NCI-H226 (cell line): ENCODE measurements around the gene CYLD.

Experiments used
- DNase-seq: peaks from one replicate; pipeline ENCODE4 v3.0.0-alpha.2; 2015

CYLD gene

DNA sequence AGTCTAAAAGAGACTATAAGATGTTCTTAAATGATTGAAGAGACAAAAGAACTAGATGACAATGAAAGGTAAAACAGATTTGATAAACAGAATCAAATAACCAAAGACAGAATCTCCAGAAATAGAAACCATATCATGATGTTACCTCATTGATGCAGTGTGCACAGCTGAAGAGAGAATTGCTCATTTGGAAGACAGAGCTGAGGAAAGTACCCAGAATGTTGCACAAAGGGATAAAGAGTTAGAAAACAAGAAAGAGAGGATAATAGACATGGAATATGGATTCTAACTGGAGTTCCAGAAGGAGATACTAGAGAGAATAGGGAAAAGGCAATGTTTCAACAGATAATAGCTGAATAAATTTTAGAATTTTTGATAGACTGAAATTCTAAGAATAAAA is 47.9 kb downstream of the CYLD start:
- no peak for DNase-seq

DNA sequence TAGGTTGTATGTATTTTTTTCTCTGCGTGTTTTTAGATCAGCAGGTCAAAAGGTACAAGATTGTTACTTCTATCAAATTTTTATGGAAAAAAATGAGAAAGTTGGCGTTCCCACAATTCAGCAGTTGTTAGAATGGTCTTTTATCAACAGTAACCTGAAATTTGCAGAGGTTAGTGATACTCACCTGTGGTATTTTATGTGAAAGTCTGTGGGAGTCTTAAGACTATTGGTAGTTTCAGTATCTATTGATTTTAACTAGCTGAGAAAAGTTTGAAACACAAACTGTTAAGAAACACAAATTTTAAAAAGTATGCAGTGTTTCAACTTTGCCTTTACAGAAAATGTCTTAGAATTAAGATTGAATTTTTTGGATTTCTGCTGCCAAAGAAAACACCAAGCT is 49.6 kb downstream of the CYLD start:
- DNase-seq = no peak

DNA sequence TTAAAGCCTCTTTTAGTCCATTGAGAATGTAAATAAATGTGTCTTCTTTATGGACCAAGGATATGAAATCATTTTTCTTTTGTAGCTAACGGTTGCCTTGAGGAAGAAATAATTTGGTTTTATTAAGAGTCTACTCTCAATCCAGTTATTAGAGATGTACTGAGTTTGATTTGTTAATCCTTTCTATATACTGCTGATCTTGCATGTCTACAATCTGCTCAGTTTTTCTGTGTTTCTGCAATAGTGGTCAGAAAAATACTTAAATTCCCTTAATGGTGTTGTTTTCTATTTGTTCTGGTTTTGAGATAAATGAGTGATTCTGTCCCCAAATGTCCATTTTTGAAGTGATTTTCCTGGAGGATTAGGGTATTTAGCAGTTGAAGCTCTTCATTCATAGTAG is 54.9 kb downstream of the CYLD start:
- no peak for DNase-seq

DNA sequence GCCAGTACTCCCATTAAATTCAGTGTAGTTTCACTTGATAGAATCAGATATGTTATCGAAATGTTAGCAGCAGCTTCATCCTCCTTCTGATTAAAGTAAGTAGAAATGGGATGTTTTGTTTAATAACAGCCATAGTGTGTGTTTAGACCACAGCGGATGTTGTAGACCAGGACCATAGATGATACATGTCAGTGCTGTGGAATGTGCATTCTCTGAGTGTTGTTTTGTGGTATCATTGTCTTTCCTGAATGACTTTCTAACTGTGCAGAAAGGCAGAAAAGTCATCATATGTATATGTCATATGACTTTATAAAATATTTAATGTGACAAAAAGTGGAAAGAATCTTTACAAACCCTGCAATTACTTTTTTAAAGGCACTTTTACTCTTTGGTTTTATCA is 55.6 kb downstream of the CYLD start:
- no peak for DNase-seq

DNA sequence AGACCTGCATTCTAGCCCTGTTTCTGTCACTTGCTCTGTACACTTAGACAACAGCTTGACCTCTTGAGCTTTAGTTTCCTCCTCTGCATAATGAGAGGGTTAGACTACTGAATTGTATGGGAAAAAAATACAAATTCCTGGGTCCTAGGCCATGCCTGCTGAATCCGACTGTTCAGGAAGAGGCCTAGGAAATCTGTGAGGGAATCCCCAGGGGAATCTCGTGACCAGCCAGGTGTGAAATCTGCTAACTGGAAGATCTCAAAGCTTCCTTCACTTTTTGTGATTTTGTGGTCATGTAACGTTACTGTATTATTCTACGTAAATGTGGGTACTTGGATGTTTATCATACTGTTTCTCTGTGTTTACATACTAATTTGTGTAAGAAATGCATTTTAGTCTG is 58.2 kb downstream of the CYLD start:
- DNase-seq = no peak

- no peak for DNase-seq
Measured at GRCh38 chr16:50801036-50801435, 59.1 kb downstream of the CYLD start.

GRCh38 chr16:50802000-50802399 is 60.1 kb downstream of the CYLD start:
- no peak for DNase-seq

DNA sequence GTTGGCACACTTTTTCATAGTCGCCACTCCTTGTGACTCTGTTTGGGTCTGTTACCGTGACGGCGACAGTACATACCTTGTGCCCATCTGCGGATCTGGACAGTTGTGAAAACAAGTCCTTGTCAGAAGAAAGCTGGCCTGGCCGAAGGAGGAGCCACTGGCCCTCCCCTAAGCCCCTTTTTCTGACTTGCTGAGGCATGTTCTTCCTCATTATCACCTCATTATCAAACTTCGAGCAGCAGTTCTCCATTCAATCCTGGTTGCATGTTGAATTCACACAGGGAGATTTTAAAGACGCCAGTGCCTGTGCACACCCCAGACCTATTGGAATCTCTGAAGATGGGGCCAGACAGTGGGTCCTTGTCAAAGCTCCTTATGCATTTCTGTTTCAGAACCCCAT is 61.1 kb downstream of the CYLD start:
- DNase-seq = no peak

DNA sequence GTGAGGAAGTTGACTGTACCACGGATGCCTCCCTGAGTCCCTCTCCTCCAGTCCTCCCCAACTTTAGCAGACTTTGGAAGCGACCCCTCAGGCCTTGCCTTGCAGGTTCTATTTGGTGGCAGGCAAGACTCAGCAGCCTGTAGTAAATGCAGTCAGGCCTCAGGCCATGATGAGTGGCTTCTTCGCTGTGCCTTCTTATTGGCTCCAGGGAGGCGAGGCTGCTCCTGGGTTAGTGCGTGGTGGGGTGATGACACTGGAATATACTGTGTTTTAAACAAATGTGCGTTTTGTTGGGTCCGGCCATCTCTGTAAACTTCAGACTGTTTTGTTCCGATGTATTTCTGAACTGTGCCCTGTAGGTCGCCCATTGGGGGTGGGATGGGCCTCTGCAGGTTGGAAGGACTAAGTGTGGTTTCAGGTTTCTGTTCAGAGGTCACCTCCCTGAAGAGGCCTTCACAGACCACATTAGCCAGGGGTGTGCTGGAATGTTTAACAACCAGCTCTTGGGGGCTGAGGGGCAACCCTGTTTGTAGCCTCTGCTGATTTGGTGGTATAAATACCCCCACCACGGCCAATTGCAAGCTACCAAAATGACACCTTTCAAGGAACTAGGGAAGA is 62.5 kb downstream of the CYLD start:
- DNase-seq = no peak

DNA sequence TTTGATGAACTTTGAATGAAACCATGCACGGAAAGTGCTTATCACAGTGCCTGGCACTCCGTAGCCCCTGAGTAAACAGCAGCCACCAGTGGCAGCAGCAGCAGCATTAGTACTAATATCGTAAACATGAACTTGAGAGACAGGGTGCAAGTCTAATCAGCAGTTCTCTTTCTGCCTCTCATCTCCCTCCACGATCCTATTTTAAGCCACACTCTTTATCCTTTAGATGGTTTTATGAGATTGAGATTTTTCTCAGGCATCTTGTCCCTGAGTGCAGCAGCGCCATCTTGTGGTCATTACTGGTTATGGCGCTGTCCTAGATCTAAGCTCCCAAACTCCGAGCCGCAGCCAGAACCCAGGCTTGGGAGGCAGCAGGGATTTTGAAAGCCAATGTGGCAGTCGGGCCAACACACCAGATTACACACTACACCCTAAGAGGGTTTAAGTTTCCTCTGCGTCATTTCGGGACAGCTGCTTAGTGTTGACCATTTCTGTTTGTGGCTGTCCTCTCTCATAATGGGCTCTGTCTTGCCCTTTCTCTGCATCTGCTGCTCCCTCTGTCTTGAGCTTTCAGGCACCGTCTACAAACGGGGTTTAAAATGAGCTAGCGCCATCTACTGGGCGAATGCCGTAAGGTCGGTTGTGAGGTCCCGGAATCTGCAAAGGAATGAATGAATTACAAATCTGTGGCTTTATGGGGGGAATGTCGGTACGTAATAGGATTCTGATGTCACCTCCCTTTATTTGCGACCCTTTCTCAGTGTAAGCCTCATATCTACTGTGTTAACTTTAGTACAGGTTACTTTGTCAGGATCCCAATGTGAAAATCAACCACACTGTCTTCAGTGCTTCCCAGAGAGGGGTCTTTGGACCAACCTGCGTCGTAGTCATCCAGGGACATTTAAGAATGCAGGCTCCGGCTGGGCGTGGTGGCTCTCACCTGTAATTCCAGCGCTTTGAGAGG is 64.5 kb downstream of the CYLD start:
- DNase-seq = peak; percentile 53

GRCh38 chr16:50808929-50809538 is 67.1 kb downstream of the CYLD start:
- no peak for DNase-seq

DNA sequence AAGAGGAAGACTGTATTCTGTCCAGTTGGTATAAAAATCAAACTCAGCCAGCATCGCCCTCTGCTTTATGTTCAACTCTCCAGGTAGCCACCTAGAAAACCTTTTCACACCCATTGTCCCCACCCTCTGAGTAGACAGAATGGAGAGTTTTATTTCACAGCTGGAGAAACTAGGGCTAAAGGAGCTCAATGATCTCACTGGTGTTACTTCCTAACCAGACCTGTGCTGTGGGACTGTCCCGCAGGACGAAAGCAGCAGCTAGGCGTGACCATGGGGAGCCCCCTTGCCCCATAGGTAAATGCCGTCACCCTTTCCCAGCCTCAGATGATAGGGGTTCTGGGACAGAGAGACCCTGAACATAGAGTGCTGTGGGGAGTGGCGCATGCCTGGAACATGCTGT is 67.7 kb downstream of the CYLD start:
- no peak for DNase-seq

DNA sequence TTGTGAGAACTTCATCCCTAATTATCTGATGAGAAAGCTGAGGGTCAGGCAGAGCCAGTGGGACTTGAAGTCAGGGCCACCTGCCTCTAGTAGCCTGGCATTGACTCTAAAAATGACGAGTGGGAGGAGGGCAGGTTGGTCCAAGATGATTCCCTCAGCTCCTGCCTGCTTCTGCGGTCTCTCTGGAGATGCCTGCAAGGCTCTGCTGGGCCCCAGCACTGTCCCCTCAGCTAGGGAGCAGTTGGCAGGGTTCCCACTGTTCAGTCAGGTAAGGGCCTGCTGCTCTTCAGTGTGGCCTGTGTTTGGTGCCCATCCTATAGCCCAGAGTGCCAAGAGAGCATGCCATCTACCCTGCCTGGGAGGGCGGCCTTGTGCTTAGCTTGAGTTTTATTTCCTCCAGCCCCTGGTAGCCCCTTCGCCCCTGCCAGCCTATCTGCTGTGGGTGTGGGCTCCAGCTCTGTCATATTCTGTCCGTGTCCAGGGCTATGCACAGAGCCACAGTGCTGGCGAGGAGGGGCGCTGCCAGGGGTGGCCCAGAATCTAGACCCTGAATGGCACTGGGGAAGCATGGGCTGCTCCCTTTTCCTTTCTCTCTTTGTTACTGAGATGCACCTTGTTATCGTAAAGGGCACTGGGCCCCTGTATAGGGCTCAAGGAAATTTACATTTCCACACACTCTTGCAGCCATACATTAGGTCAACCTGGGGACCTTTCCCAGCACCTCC is 68.5 kb downstream of the CYLD start:
- DNase-seq = no peak

- no peak for DNase-seq
Measured at GRCh38 chr16:50812046-50812445, 70.2 kb downstream of the CYLD start.

DNA sequence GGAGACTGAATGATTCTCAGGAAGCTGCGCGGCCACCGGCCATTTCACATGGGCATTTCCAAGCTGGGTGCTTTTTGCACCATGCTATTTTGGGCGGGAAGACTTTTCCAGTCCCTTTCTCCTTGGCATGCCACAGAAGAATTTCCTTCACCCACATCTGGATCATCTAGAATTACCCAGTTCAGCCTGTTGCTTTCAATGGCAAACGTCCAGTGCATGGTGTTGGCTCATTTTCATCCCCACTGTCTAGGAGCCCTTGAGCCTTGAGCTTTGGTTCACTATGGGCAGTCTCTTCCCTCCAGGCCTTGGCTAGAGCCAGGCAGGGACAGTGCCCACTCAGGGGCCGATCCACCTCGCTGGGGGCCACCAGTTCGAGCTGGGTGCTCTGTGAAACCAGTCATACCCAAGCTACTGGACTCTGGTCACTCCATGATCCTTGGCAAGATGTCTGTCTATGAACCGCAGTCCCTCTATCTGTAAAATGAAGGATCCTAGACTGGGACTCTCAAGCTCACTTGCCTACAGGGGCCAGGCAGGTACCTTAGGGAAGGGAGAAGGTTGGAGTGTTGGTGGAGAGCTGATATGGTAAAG is 71.1 kb downstream of the CYLD start:
- no peak for DNase-seq

DNA sequence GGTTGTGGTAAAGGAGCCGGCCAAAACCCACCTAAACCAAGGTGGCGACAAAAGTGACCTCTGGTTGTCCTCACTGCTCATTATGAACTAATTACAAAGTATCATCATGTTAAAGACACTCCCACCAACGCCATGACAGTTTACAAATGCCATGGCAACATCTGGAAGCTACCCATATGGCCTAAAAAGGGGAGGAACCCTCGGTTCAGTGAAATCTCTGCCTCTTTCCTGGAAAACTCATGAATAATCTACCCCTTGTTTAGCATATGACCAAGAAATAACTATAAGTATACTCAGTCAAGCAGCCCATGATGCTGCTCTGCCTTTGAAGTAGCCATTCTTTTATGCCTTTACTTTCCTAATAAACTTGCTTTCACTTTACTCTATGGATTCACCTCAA is 72.2 kb downstream of the CYLD start:
- no peak for DNase-seq

GRCh38 chr16:50814541-50814940 is 72.7 kb downstream of the CYLD start:
- no peak for DNase-seq

GRCh38 chr16:50815382-50815781 is 73.5 kb downstream of the CYLD start:
- no peak for DNase-seq

- DNase-seq = no peak
Measured at GRCh38 chr16:50816901-50817555, 75.1 kb downstream of the CYLD start.

DNA sequence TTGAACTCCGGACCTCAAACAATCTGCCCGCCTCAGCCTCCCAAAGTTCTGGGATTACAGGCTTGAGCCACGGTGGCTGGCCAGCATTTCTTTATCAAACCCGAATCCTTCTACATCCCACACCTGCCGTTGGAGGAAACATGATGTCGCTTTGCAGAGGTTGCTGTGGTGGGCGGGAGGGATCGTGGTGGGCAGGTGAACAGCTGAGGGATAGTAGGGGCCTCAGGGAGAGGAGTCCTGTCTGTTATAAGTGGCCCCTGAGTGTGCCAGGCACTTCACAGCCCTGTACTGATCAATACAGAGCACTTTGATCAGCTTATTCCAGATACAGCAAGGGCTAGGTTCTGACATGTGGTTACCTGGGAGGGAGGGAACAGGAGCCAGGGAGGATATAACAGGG is 76.5 kb downstream of the CYLD start:
- DNase-seq = no peak

DNA sequence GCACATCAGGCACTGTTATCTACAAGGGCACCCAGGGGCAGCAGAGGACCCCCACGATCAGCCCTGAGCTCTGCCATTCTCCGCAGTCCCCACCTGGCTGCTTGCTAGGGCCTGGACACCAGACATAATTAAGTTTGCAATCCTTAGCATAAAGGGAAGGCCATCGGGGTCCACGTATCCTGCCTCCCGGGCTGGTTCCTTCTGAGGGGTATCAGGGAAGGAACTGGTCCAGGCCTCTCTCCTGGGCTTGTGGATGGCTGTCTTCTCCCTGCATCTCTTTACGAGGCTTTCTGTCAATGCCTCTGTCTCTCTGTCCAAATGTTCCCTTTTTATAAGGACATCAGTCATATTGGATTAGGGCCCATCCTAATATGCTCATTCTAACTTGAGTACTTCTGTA is 77.8 kb downstream of the CYLD start:
- no peak for DNase-seq

- DNase-seq = no peak
Measured at GRCh38 chr16:50820225-50820624, 78.3 kb downstream of the CYLD start.
